ENCODE data around the gene PALMD.

PALMD gene

GRCh38 chr1:99613716-99614115, 32.2 kb upstream of the PALMD start:
- in situ Hi-C loops (cut with HindIII; ENCODE audit: low sequenced_read_pairs), result no loop called here
- no peak for TF ChIP-seq CTCF (IDR thresholded peaks at IDR 0.05; ENCODE audit: low read depth, low read length)
- no peak for DNase-seq (ENCODE audit: low read depth, low spot score)
- no peak overlapping the region for H3K4me3 ChIP-seq (ENCODE audit: low read depth, low read length)

GRCh38 chr1:99614728-99615127, 31.2 kb upstream of the PALMD start:
- no peak for DNase-seq (ENCODE audit: low read depth, low spot score)
- in situ Hi-C loops (cut with HindIII; ENCODE audit: low sequenced_read_pairs), result no loop called here
- no peak for TF ChIP-seq CTCF (IDR thresholded peaks at IDR 0.05; ENCODE audit: low read depth, low read length)
- H3K4me3 ChIP-seq (ENCODE audit: low read depth, low read length), result no peak overlapping the region

- no peak for DNase-seq (ENCODE audit: low read depth, low spot score)
- TF ChIP-seq CTCF (IDR thresholded peaks at IDR 0.05; ENCODE audit: low read depth, low read length), result no peak
- no peak overlapping the region for H3K4me3 ChIP-seq (ENCODE audit: low read depth, low read length)
- in situ Hi-C loops (cut with HindIII; ENCODE audit: low sequenced_read_pairs), result no loop called here
Measured at GRCh38 chr1:99619583-99619982, 26.3 kb upstream of the PALMD start.

- TF ChIP-seq CTCF (IDR thresholded peaks at IDR 0.05; ENCODE audit: low read depth, low read length), result no peak
- in situ Hi-C loops (cut with HindIII; ENCODE audit: low sequenced_read_pairs), result no loop called here
- peak; percentile 32 for DNase-seq (ENCODE audit: low read depth, low spot score)
- H3K4me3 ChIP-seq (ENCODE audit: low read depth, low read length), result no peak overlapping the region
Measured at GRCh38 chr1:99621340-99621901, 24.5 kb upstream of the PALMD start.

- no peak for TF ChIP-seq CTCF (IDR thresholded peaks at IDR 0.05; ENCODE audit: low read depth, low read length)
- DNase-seq (ENCODE audit: low read depth, low spot score), result no peak
- in situ Hi-C loops (cut with HindIII; ENCODE audit: low sequenced_read_pairs), result no loop called here
- no peak overlapping the region for H3K4me3 ChIP-seq (ENCODE audit: low read depth, low read length)
Measured at GRCh38 chr1:99622702-99623347, 23.1 kb upstream of the PALMD start.

- no peak overlapping the region for H3K4me3 ChIP-seq (ENCODE audit: low read depth, low read length)
- in situ Hi-C loops (cut with HindIII; ENCODE audit: low sequenced_read_pairs), result no loop called here
- no peak for TF ChIP-seq CTCF (IDR thresholded peaks at IDR 0.05; ENCODE audit: low read depth, low read length)
- DNase-seq (ENCODE audit: low read depth, low spot score), result no peak
Measured at GRCh38 chr1:99623554-99623953, 22.4 kb upstream of the PALMD start.
